Epithelial cell of proximal tubule (primary cell): Measurements from ENCODE around the gene MZT2A. TPM values are rescaled to one million over a fixed set of nuclear protein-coding genes. Genes with fewer than 3 reads are reported as not detected.
"Not testable (repeated sequence)": the region's sequence is repeated elsewhere in the genome, so short reads cannot be mapped to it uniquely, and the experiment has no call there.

Experiments
- DNase-seq: peaks from one replicate; pipeline ENCODE4 v3.0.0-alpha.2; 2011; ENCODE audit warnings: low read depth
- H3K4me3 ChIP-seq: 2 replicates; pipeline ENCODE4 v1.5.1; 2011; ENCODE audit warnings: low read depth, mild to moderate bottlenecking, low read length
- CTCF ChIP-seq: conservative IDR thresholded peaks from 2 replicates; pipeline ENCODE4 v1.5.1; 2012; ENCODE audit warnings: low read depth, mild to moderate bottlenecking, low read length
- total RNA-seq: library from RNA; depleted of rRNA; stranded (reverse); fragments of >200 nt; gene quantifications from 2 replicates; pipeline ENCODE4 v1.2.3, GENCODE V29; 2015

MZT2A gene
- total RNA-seq, 1 donor from 2014 or later, result 362 TPM

GRCh38 chr2:131493199-131493968 lies 1.2 kb upstream of the MZT2A start:
- peak overlapping the region; percentile 95 for H3K4me3 ChIP-seq
- TF ChIP-seq CTCF, result no peak
- no peak for DNase-seq

GRCh38 chr2:131492418-131493198 lies 411 bp upstream of the MZT2A start:
- H3K4me3 ChIP-seq, result peak overlapping the region; percentile 95
- peak; percentile 62 for DNase-seq
- TF ChIP-seq CTCF, result peak; percentile 77

GRCh38 chr2:131491469-131491836 lies 744 bp downstream of the MZT2A start:
- peak overlapping the region; percentile 59 for H3K4me3 ChIP-seq
- DNase-seq, result not testable (repeated sequence)

- not testable (repeated sequence) for DNase-seq
- H3K4me3 ChIP-seq, result peak overlapping the region; percentile 59
These were observed 1.4 kb downstream of the MZT2A start for GRCh38 chr2:131490616-131491468.

GRCh38 chr2:131488306-131489205 lies 3.6 kb downstream of the MZT2A start:
- TF ChIP-seq CTCF, result no peak
- H3K4me3 ChIP-seq, result no peak overlapping the region
- DNase-seq, result no peak

DNA sequence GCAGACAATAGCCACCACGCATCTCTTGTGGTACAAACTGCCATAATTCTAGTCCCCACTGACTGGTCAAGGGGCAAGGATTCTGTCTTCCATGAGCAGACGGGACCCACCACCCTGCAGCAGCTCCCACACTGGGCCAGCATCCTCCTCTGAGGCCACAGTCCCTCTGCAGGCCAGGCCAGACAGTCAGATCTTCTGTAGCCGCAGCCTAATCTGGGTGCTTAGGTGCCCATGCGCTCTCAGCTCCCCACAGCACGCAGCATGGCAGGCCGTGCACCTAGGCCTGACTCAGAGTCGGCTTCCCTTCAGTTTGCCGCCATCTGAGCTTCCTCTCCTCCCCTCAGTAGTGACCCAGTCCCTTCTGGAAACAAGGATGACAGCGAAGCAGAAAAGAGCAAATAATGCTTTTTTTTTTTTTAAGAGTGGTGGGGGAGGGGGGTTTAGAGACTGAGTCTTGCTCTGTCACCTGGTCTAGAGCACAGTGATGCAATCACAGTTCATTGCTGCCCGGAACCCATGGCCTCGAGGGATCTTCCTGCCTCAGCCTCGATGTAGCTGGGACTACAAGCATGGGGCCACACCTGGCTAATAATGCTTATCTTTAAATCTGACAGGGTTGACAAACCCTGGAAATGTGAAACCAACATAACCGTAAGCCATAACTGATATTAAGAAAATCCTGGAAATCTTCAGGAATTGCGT lies 5.8 kb downstream of the MZT2A start:
- DNase-seq, H3K4me3 ChIP-seq: not testable (repeated sequence)

GRCh38 chr2:131484906-131485460 lies 7.2 kb downstream of the MZT2A start:
- not testable (repeated sequence) for DNase-seq, H3K4me3 ChIP-seq

DNA sequence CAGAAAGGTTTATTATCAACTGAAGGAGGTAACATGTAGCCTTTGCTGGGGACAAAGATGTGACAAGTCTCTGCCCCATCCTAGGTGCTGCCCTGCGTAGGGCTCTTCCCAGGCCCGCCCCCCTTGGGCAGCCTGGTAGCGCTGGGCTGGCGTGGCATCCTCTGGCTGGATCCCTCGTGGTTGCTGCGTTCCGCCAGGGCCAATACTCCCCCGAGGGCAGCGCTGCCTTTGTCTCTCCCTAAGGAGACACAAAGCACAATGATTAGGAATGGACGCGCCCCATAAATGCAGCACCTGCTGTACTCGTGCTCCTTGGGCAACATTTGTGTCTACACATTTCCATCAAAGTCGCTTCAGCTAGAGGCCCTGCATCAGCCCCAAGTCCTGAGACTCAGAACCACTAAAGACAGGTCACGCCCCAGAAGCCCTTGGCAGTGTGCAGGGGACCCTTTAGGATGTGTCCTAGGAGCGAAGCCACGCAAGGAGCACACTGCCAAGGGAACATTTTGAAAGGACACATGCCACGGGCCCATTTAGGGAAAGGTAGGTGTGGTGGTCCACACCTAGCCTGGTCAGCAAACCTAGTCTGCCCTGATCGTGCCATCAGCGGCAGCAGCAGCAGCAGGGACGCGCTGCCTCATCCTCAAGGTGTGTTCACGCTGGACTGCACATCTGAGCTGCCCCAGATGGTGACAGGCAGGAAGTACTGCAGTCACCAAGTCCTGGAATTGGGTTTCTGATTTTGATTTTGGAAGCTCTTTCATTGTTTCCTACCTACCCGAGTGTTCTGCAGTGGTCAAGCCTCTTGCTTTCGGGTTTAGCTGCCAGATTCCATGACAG lies 8.0 kb downstream of the MZT2A start:
- not testable (repeated sequence) for H3K4me3 ChIP-seq, DNase-seq

DNA sequence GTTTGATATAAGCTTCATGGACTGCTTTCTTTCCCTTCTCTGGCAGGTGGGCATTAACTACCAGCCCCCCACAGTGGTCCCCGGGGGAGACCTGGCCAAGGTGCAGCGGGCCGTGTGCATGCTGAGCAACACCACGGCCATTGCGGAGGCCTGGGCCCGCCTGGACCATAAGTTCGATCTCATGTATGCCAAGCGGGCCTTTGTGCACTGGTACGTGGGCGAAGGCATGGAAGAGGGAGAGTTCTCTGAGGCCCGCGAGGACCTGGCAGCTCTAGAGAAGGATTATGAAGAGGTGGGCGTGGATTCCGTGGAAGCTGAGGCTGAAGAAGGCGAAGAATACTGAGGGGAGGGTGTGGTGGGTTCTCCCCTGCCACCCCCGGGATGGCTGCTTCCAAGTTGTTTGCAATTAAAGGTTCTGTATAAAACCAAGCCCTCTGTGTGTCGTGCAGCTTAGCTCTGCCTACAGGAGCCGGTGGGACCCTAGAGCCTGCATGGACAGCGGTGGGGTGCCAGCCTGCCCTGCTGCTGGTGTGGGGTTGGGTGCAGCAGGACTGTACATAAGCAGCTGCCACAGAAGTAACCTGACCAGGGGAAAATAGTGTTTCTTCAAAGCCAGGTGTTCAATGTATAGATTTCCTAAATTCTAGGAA lies 9.6 kb downstream of the MZT2A start:
- not testable (repeated sequence) for H3K4me3 ChIP-seq, DNase-seq

DNA sequence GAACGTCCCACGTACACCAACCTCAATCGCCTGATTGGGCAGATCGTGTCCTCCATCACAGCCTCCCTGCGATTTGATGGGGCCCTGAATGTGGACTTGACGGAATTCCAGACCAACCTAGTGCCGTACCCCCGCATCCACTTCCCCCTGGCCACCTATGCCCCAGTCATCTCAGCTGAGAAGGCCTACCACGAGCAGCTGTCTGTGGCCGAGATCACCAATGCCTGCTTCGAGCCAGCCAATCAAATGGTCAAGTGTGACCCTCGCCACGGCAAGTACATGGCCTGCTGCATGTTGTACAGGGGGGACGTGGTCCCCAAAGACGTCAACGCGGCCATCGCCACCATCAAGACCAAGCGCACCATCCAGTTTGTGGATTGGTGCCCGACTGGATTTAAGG lies 11.8 kb downstream of the MZT2A start:
- H3K4me3 ChIP-seq, DNase-seq: not testable (repeated sequence)

GRCh38 chr2:131478850-131479461 lies 13.2 kb downstream of the MZT2A start:
- not testable (repeated sequence) for DNase-seq

More at GRCh38 chr2:131478850-131479461, 13.2 kb downstream of the MZT2A start:
- H3K4me3 ChIP-seq, result not testable (repeated sequence)
